Osteoblast (primary cell): Measurements from ENCODE around the gene PRR5L. TPM values are rescaled to one million over a fixed set of nuclear protein-coding genes. Genes with fewer than 3 reads are reported as not detected.

ENCODE experiments used
- DNase-seq: peaks from one replicate; pipeline ENCODE4 v3.0.0; 2011; ENCODE audit warnings: low spot score, mixed read lengths; ENCODE audit not compliant: insufficient read length; ENCODE audit errors: missing footprints
- H2AFZ ChIP-seq: 2 replicates; pipeline ENCODE4 v1.6.0; 2011; ENCODE audit warnings: mild to moderate bottlenecking, low read length
- H3K27ac ChIP-seq: 2 replicates; pipeline ENCODE4 v1.5.1; 2011; ENCODE audit warnings: mild to moderate bottlenecking, low read depth, low read length, moderate library complexity
- H3K27me3 ChIP-seq: 2 replicates; pipeline ENCODE4 v1.6.0; 2012; ENCODE audit warnings: mild to moderate bottlenecking, control low read depth, inconsistent platforms, low read length, moderate library complexity; ENCODE audit not compliant: insufficient read depth
- H3K36me3 ChIP-seq: 2 replicates; pipeline ENCODE4 v1.5.1; 2011; ENCODE audit warnings: mild to moderate bottlenecking, low read length, control low read depth, moderate library complexity; ENCODE audit not compliant: insufficient read depth
- H3K4me1 ChIP-seq: 2 replicates; pipeline ENCODE4 v1.5.1; 2011; ENCODE audit warnings: mild to moderate bottlenecking, low read length, control low read depth, moderate library complexity; ENCODE audit not compliant: insufficient read depth
- H3K4me2 ChIP-seq: 2 replicates; pipeline ENCODE4 v1.6.0; 2011; ENCODE audit warnings: mild to moderate bottlenecking, low read length; ENCODE audit not compliant: insufficient read depth
- H3K4me3 ChIP-seq: fragments of 200-600 bp; sonication (generic); 3 replicates; pipeline ENCODE4 v1.5.1; 2012; ENCODE audit warnings: mild to moderate bottlenecking, low read length, inconsistent platforms; ENCODE audit not compliant: insufficient read depth
- H3K79me2 ChIP-seq: 2 replicates; pipeline ENCODE4 v1.6.0; 2012; ENCODE audit warnings: mild to moderate bottlenecking, low read length, control low read depth, inconsistent platforms; ENCODE audit not compliant: insufficient read depth
- H3K9me3 ChIP-seq: 2 replicates; pipeline ENCODE4 v1.5.1; 2011; ENCODE audit warnings: low read depth, low read length, control low read depth
- H4K20me1 ChIP-seq: 2 replicates; pipeline ENCODE4 v1.6.0; 2012; ENCODE audit warnings: mild to moderate bottlenecking, low read length, control low read depth; ENCODE audit not compliant: insufficient read depth
- total RNA-seq: library from RNA; depleted of rRNA; stranded (reverse); fragments of >200 nt; gene quantifications from 2 replicates; pipeline ENCODE4 v1.2.3, GENCODE V29; 2012
- TF ChIP-seq, protein P1 (sequence below): IDR thresholded peaks from 2 replicates; pipeline ENCODE4 v1.5.1; 2011; ENCODE audit warnings: mild to moderate bottlenecking, low read depth, low read length, moderate library complexity; ENCODE audit errors: extremely low read depth

The PRR5L gene
- total RNA-seq, 1 donor, result 9.8 TPM

DNA sequence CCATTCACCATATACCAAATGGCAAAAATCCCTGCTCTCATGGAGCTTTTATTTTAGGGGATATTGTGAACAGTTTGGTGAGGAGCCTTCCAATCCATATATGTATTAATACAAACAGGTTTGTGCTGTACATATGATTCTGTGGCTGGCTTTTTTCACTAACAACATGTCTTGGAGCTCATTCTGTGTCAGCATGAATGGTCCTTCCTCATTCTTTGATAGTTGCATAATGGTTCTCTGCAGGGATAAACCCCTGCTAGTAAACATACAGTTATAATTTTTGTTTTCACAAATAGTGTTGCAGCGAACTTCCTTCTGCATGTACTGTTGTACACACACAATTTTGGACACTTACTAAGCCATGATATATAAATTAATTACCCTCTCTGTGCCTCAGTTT lies 8.3 kb downstream of the PRR5L start:
- H3K27me3 ChIP-seq, result no peaks in the 10 kb centered on the region
- no peaks in the 10 kb centered on the region for H4K20me1 ChIP-seq
- DNase-seq, result no peak
- no peak overlapping the region for H3K4me2 ChIP-seq
- H3K79me2 ChIP-seq, result no peaks in the 10 kb centered on the region
- no peak overlapping the region for H2AFZ ChIP-seq
- no peaks in the 10 kb centered on the region for H3K36me3 ChIP-seq
- no peak overlapping the region for H3K27ac ChIP-seq
- no peaks in the 10 kb centered on the region for H3K9me3 ChIP-seq
- no peak overlapping the region for H3K4me3 ChIP-seq
- no peaks in the 10 kb centered on the region for H3K4me1 ChIP-seq
- TF ChIP-seq, protein P1, sequence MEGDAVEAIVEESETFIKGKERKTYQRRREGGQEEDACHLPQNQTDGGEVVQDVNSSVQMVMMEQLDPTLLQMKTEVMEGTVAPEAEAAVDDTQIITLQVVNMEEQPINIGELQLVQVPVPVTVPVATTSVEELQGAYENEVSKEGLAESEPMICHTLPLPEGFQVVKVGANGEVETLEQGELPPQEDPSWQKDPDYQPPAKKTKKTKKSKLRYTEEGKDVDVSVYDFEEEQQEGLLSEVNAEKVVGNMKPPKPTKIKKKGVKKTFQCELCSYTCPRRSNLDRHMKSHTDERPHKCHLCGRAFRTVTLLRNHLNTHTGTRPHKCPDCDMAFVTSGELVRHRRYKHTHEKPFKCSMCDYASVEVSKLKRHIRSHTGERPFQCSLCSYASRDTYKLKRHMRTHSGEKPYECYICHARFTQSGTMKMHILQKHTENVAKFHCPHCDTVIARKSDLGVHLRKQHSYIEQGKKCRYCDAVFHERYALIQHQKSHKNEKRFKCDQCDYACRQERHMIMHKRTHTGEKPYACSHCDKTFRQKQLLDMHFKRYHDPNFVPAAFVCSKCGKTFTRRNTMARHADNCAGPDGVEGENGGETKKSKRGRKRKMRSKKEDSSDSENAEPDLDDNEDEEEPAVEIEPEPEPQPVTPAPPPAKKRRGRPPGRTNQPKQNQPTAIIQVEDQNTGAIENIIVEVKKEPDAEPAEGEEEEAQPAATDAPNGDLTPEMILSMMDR, result no peak

DNA sequence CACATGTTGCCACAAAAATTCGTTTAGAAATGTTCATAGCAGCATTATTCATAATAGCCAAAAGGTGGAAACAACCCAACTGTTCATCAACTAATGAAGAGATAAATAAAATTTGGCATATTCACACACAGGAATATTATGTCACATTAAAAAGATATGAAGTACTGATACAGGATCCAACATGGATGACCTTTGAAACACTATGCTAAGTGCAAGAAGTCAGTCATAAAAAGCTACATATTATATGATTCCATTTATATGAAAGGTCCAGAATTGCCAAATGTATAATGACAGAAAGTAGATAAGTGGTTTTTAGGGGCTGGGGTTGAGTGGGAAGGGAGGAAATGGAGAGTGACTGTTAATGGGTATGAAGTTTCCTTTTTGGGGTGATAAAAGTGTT lies 9.0 kb downstream of the PRR5L start:
- no peaks in the 10 kb centered on the region for H3K36me3 ChIP-seq
- no peak overlapping the region for H2AFZ ChIP-seq
- H3K79me2 ChIP-seq, result no peaks in the 10 kb centered on the region
- no peak overlapping the region for H3K27ac ChIP-seq
- no peaks in the 10 kb centered on the region for H3K27me3 ChIP-seq
- no peak for DNase-seq
- TF ChIP-seq, protein P1, result no peak
- H3K9me3 ChIP-seq, result no peaks in the 10 kb centered on the region
- H4K20me1 ChIP-seq, result no peaks in the 10 kb centered on the region
- no peak overlapping the region for H3K4me2 ChIP-seq
- no peaks in the 10 kb centered on the region for H3K4me1 ChIP-seq
- no peak overlapping the region for H3K4me3 ChIP-seq

DNA sequence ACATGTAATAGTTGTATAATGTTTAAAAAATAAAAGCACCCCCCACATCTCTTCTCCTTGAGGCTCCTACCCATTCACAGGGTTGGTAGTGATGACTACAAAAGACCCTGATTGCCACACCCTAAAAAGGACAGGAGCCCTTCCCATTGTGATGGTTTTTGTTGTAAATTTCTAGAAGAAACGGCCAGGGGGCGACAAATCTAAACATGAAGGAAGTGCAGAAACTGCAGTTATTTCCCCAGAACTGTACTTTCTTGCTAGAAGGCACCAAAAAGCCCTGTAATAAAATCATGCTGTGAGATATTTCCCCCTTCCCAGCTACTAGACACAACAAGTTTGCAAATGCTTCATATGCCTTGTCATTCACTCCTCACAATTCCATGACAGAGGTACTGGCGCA lies 10.8 kb downstream of the PRR5L start:
- no peaks in the 10 kb centered on the region for H4K20me1 ChIP-seq
- no peaks in the 10 kb centered on the region for H3K79me2 ChIP-seq
- H3K27me3 ChIP-seq, result no peaks in the 10 kb centered on the region
- H3K4me2 ChIP-seq, result no peak overlapping the region
- no peak overlapping the region for H3K27ac ChIP-seq
- H3K36me3 ChIP-seq, result no peaks in the 10 kb centered on the region
- H3K4me3 ChIP-seq, result no peak overlapping the region
- H3K9me3 ChIP-seq, result no peaks in the 10 kb centered on the region
- H3K4me1 ChIP-seq, result peaks cover 3% of the 10 kb centered on the region
- TF ChIP-seq, protein P1, result peak; percentile 49
- DNase-seq, result no peak
- H2AFZ ChIP-seq, result no peak overlapping the region

DNA sequence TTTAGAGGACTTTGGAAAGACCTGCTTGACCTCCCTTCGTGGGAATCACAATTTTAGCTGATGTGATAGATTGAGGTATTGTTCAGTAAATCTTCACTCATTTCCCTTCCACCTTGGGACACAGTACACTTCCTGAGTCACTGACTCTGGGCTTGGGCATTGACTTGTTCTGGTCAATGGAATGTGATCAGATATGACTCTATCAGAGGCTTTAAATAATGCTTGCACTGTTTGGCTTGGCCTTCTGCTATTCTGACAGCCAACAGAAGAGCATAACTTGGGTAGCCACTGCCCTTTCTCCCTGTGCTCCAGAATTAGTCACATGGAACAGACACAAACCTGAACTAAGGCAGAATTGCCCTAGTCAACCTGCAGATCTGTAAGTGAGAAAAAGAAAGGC lies 12.5 kb downstream of the PRR5L start:
- Histone ChIP-seq H3K4me1 (peaks cover 11% of the 10 kb centered on the region), H3K4me2 (no peak overlapping the region), H3K27ac (no peak overlapping the region), H3K27me3 (peaks cover 4% of the 10 kb centered on the region), H3K36me3 (no peaks in the 10 kb centered on the region), H3K4me3 (no peak overlapping the region), H4K20me1 (no peaks in the 10 kb centered on the region), H3K9me3 (no peaks in the 10 kb centered on the region), H3K79me2 (no peaks in the 10 kb centered on the region), H2AFZ (no peak overlapping the region)
- TF ChIP-seq, protein P1, result no peak
- DNase-seq, result no peak
